Calu3 (cell line): ENCODE results near the gene LIX1L. TPM values are rescaled to one million over a fixed set of nuclear protein-coding genes. Genes with fewer than 3 reads are reported as not detected.

Source experiments
- BruUV-seq: library from RNA; stranded (reverse); fragments of 400-500 nt; replicated peaks from 2 replicates; lab custom pipeline; 2021; lab: Mats Ljungman, UMichigan
- CTCF ChIA-PET: fragments of 300-600 bp; sonication (Branson Sonifier 250); formaldehyde crosslinking; loops from one replicate; lab custom pipeline; 2022; ENCODE audit warnings: antibody characterized with exemption; lab: Charles Lee
- DNase-seq: peaks from one replicate; pipeline ENCODE4 v3.0.0; 2022
- H3K27ac Mint-ChIP-seq: one replicate; pipeline ENCODE4 v1.8.0; 2022; ENCODE audit warnings: mixed read lengths; ENCODE audit not compliant: unreplicated experiment
- H3K27me3 Mint-ChIP-seq: one replicate; pipeline ENCODE4 v1.8.0; 2022; ENCODE audit warnings: mixed read lengths; ENCODE audit not compliant: unreplicated experiment
- H3K36me3 Mint-ChIP-seq: one replicate; pipeline ENCODE4 v1.8.0; 2022; ENCODE audit warnings: mild to moderate bottlenecking, moderate library complexity, mixed read lengths; ENCODE audit not compliant: insufficient read depth, unreplicated experiment
- H3K4me1 Mint-ChIP-seq: one replicate; pipeline ENCODE4 v1.8.0; 2022; ENCODE audit warnings: mild to moderate bottlenecking, low read depth, mixed read lengths; ENCODE audit not compliant: unreplicated experiment
- H3K4me3 Mint-ChIP-seq: one replicate; pipeline ENCODE4 v1.8.0; 2022; ENCODE audit warnings: mild to moderate bottlenecking, low read depth, moderate library complexity, mixed read lengths; ENCODE audit not compliant: unreplicated experiment
- H3K9me3 Mint-ChIP-seq: one replicate; pipeline ENCODE4 v1.8.0; 2022; ENCODE audit warnings: low read depth, mixed read lengths; ENCODE audit not compliant: unreplicated experiment
- CTCF ChIP-seq: fragments of 200-600 bp; IDR thresholded peaks from one replicate; pipeline ENCODE4 v1.8.0; 2022; ENCODE audit warnings: antibody characterized with exemption; ENCODE audit not compliant: unreplicated experiment
- intact Hi-C: fragments of 100-400 bp; cut with micrococcal nuclease; formaldehyde crosslinking; loops from one replicate; pipeline ENCODE4 v1.10.0; 2022; ENCODE audit not compliant: unreplicated experiment
- total RNA-seq: library from RNA; stranded (reverse); gene quantifications from 2 replicates; pipeline ENCODE4 v1.2.3, GENCODE V29; 2022

The LIX1L gene
- total RNA-seq, 1 experiment from 2014 or later, result 7.2 TPM

GRCh38 chr1:145959957-145960467 lies 2.2 kb upstream of the LIX1L start:
- no peak for DNase-seq
- Mint-ChIP-seq H3K9me3 (no peaks in the 10 kb centered on the region), H3K27me3 (peaks cover 84% of the 10 kb centered on the region), H3K27ac (no peak overlapping the region), H3K4me1 (peaks cover 62% of the 10 kb centered on the region), H3K36me3 (peaks cover 41% of the 10 kb centered on the region), H3K4me3 (peak overlapping the region; percentile 75)
- no TSS peak for BruUV-seq
- no peak for TF ChIP-seq CTCF
- CTCF ChIA-PET, result no interaction called here
- intact Hi-C loops, result loop anchor here (2.0 kb wide), 1 partner anchor 21 kb away; no protein-coding TSS in a partner anchor

GRCh38 chr1:145959333-145959732 lies 1.5 kb upstream of the LIX1L start:
- Mint-ChIP-seq H3K27me3 (peaks cover 91% of the 10 kb centered on the region), H3K9me3 (no peaks in the 10 kb centered on the region), H3K27ac (no peak overlapping the region), H3K36me3 (peaks cover 34% of the 10 kb centered on the region), H3K4me3 (no peak overlapping the region), H3K4me1 (peaks cover 58% of the 10 kb centered on the region)
- no peak for DNase-seq
- CTCF ChIA-PET, result interaction anchor here (2.1 kb wide), 1 partner anchor 32 kb away, joined by 11 read pairs; the partner anchor contains the start of gene RBM8A
- BruUV-seq, result no TSS peak
- intact Hi-C loops, result loop anchor here (2.0 kb wide), 1 partner anchor 21 kb away; no protein-coding TSS in a partner anchor
- TF ChIP-seq CTCF, result no peak

- Mint-ChIP-seq H3K9me3 (no peaks in the 10 kb centered on the region), H3K4me1 (peaks cover 52% of the 10 kb centered on the region), H3K36me3 (peaks cover 31% of the 10 kb centered on the region), H3K27me3 (peaks cover 94% of the 10 kb centered on the region), H3K27ac (no peak overlapping the region), H3K4me3 (no peak overlapping the region)
- TF ChIP-seq CTCF, result no peak
- DNase-seq, result no peak
- intact Hi-C loops, result loop anchor here (2.0 kb wide), 1 partner anchor 20 kb away; no protein-coding TSS in a partner anchor
- CTCF ChIA-PET, result interaction anchor here (1.0 to 2.1 kb wide), 5 partner anchors 15 to 112 kb away, joined by 3 to 11 read pairs (median 3); partner anchors contain the start of gene RBM8A
- BruUV-seq, result no TSS peak
Observed at GRCh38 chr1:145958734-145959133, 917 bp upstream of the LIX1L start.

- intact Hi-C loops, result loop anchor here (1.0 kb wide), 1 partner anchor 7 kb away; the partner anchor contains the start of genes ANKRD34A and POLR3GL
- Mint-ChIP-seq H3K36me3 (peaks cover 27% of the 10 kb centered on the region), H3K4me1 (peaks cover 34% of the 10 kb centered on the region), H3K9me3 (no peaks in the 10 kb centered on the region), H3K4me3 (peak overlapping the region; percentile 70), H3K27ac (peak overlapping the region; percentile 17), H3K27me3 (peaks cover 76% of the 10 kb centered on the region)
- TF ChIP-seq CTCF, result no peak
- TSS peak; percentile 30 for BruUV-seq
- no peak for DNase-seq
- CTCF ChIA-PET, result interaction anchor here (1.2 to 1.6 kb wide), 3 partner anchors 21 to 112 kb away, joined by 4 to 8 read pairs (median 6); partner anchors contain the start of gene NUDT17
Observed at GRCh38 chr1:145956781-145957442, 905 bp downstream of the LIX1L start.
